ENCODE measurements around the gene TMEM132E. TPM values are rescaled to one million over a fixed set of nuclear protein-coding genes. Genes with fewer than 3 reads are reported as not detected.

Gene TMEM132E
- total RNA-seq, 1 experiment from 2014 or later = 0.42 TPM

DNA sequence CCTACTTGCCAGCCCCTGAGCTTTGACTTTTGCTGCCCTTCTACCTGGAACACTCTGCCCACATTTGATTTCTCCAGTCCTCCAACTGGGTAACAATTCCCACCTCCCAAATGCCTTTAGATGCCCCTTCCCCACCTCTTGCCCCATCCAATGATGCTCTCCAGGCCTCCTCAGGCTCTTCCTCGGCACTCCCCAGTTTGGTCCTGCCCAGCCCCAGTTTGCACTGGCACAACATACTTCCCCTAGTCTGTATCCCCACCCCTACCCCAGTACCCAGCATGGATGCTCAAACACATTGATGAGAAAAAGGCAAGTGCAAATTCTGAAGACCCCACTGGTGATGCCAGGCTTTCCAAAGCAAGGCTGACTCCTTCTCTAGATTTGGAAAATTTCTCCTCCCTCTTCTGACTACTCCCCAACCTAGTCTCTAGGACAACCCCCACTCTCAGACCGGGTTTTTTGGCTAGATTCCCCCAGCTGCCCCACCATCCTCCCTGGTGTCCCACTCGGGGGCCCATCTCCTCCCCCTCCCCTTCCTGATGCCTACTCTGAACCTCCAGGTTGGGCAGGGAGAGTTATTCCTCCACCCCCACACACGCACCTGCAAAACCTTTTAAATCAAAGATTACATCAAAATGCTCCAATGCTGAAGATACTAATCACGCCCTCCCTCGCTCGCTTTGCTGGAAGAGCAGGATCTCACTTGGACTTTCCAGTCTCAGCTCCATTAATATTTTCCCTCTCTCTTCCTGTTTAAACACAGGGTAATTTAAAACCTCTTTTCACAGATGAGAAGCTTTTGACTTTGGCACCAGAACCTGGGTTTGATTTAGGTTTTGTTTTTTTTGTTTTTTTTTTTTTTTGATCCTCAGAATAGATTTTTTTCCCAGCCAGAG is 94.9 kb downstream of the TMEM132E start:
- no peak overlapping the region for H3K56ac ChIP-seq (ENCODE audit: insufficient read length, low read depth, low read length)
- H3T11ph ChIP-seq (ENCODE audit: low read length) = no peak overlapping the region
- H2AFZ ChIP-seq (ENCODE audit: low read length) = no peak overlapping the region
- no peak overlapping the region for H2BK12ac ChIP-seq (ENCODE audit: insufficient read length, low read depth, low read length)
- WGBS (ENCODE audit: extremely low coverage, insufficient read length, low lambda C conversion rate) = no CpG with 5 or more reads among the region's 7 CpGs
- no peaks in the 10 kb centered on the region for H3K27me3 ChIP-seq (ENCODE audit: insufficient read depth, low read length)
- H2BK15ac ChIP-seq (ENCODE audit: low read depth, low read length) = no peak overlapping the region
- H2AK5ac ChIP-seq (ENCODE audit: insufficient read length, low read length) = no peak overlapping the region
- H3K4me3 Mint-ChIP-seq = no peak overlapping the region
- H4K20me1 ChIP-seq (ENCODE audit: control insufficient read depth, insufficient read depth, insufficient read length) = peaks cover 3% of the 10 kb centered on the region
- no peak overlapping the region for H3K27ac ChIP-seq (ENCODE audit: insufficient read length, low read depth, low read length)
- no peak overlapping the region for H2BK20ac ChIP-seq (ENCODE audit: low read depth, low read length, poor library complexity, severe bottlenecking)
- H3K4me2 ChIP-seq (ENCODE audit: insufficient read depth, insufficient read length, low read length) = no peak overlapping the region
- H3K4me1 Mint-ChIP-seq = peaks cover 10 to 11% of the 10 kb centered on the region in 2 experiments
- no peaks in the 10 kb centered on the region for H3K79me2 ChIP-seq (ENCODE audit: insufficient read depth, low read length)
- H3K23me2 ChIP-seq (ENCODE audit: insufficient read length, low read depth, low read length, poor library complexity, severe bottlenecking) = no peaks in the 10 kb centered on the region
- H2BK120ac ChIP-seq (ENCODE audit: low read depth, low read length, poor library complexity, severe bottlenecking) = no peak overlapping the region
- no peak overlapping the region for H3K9ac ChIP-seq (ENCODE audit: extremely low read depth, insufficient read length, low read length)
- H3K14ac ChIP-seq (ENCODE audit: insufficient read depth, low read length) = no peak overlapping the region
- TF ChIP-seq, protein P1, sequence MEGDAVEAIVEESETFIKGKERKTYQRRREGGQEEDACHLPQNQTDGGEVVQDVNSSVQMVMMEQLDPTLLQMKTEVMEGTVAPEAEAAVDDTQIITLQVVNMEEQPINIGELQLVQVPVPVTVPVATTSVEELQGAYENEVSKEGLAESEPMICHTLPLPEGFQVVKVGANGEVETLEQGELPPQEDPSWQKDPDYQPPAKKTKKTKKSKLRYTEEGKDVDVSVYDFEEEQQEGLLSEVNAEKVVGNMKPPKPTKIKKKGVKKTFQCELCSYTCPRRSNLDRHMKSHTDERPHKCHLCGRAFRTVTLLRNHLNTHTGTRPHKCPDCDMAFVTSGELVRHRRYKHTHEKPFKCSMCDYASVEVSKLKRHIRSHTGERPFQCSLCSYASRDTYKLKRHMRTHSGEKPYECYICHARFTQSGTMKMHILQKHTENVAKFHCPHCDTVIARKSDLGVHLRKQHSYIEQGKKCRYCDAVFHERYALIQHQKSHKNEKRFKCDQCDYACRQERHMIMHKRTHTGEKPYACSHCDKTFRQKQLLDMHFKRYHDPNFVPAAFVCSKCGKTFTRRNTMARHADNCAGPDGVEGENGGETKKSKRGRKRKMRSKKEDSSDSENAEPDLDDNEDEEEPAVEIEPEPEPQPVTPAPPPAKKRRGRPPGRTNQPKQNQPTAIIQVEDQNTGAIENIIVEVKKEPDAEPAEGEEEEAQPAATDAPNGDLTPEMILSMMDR (conservative IDR thresholded peaks at IDR 0.05) = no peak
- no peak overlapping the region for H2BK5ac ChIP-seq (ENCODE audit: insufficient read length, low read length)
- H3K18ac ChIP-seq (ENCODE audit: insufficient read length, low read depth, low read length) = no peak overlapping the region
- H3K9me3 ChIP-seq (ENCODE audit: control insufficient read depth, low read depth, low read length) = no peaks in the 10 kb centered on the region
- H3K27ac Mint-ChIP-seq = no peak overlapping the region
- no peak overlapping the region for H4K91ac ChIP-seq (ENCODE audit: insufficient read length, low read depth, low read length)
- H3K27me3 Mint-ChIP-seq (ENCODE audit: low read depth) = peaks cover 11% of the 10 kb centered on the region
- H3K36me3 Mint-ChIP-seq (ENCODE audit: insufficient read depth in 1 of 3, low read depth in 3 of 3) = no peaks in the 10 kb centered on the region
- H4K5ac ChIP-seq (ENCODE audit: insufficient read length, low read depth, low read length) = no peak overlapping the region
- H3K4ac ChIP-seq (ENCODE audit: low read depth, low read length) = no peak overlapping the region
- no peak overlapping the region for H3K23ac ChIP-seq (ENCODE audit: insufficient read length, low read depth, low read length)
- no peak for DNase-seq
- H4K8ac ChIP-seq (replicated peaks; ENCODE audit: insufficient read length, low read depth, low read length) = no peak overlapping the region
- H3K79me1 ChIP-seq (ENCODE audit: insufficient read depth, low read depth, low read length, poor library complexity, severe bottlenecking) = no peaks in the 10 kb centered on the region
- H3K9me3 Mint-ChIP-seq = no peaks in the 10 kb centered on the region
- no peaks in the 10 kb centered on the region; the same call in 1 of the 2 replicates for H3K4me1 ChIP-seq (ENCODE audit: insufficient read depth, low read length)
